H9 (cell line): Measurements from ENCODE around the gene HIP1. TPM values are rescaled to one million over a fixed set of nuclear protein-coding genes. Genes with fewer than 3 reads are reported as not detected.
"Not testable (repeated sequence)": the region's sequence is repeated elsewhere in the genome, so short reads cannot be mapped to it uniquely, and the experiment has no call there.

Experiments
- DNase-seq: peaks from one replicate; pipeline ENCODE4 v3.0.0-alpha.2; 2017
- H2AFZ ChIP-seq: one replicate; pipeline ENCODE4 v1.6.1; 2013; ENCODE audit warnings: mild to moderate bottlenecking, low read length, control low read depth, moderate library complexity
- H2AK5ac ChIP-seq: 2 replicates; pipeline ENCODE4 v1.6.1; 2013; ENCODE audit warnings: low read length, control low read depth, mixed read lengths; ENCODE audit not compliant: insufficient read length
- H2BK120ac ChIP-seq: one replicate; pipeline ENCODE4 v1.6.1; 2013; ENCODE audit warnings: low read depth, mild to moderate bottlenecking, low read length, control low read depth, inconsistent platforms; ENCODE audit not compliant: poor library complexity, severe bottlenecking
- H2BK12ac ChIP-seq: 2 replicates; pipeline ENCODE4 v1.6.1; 2013; ENCODE audit warnings: low read length, control low read depth, mixed read lengths, low read depth; ENCODE audit not compliant: insufficient read length
- H2BK15ac ChIP-seq: 2 replicates; pipeline ENCODE4 v1.6.1; 2013; ENCODE audit warnings: low read depth, low read length, control low read depth
- H2BK20ac ChIP-seq: one replicate; pipeline ENCODE4 v1.6.1; 2013; ENCODE audit warnings: low read depth, mild to moderate bottlenecking, low read length, control low read depth, inconsistent platforms; ENCODE audit not compliant: poor library complexity, severe bottlenecking
- H2BK5ac ChIP-seq: 2 replicates; pipeline ENCODE4 v1.6.1; 2013; ENCODE audit warnings: low read length, control low read depth, mixed read lengths; ENCODE audit not compliant: insufficient read length
- H3K14ac ChIP-seq: 2 replicates; pipeline ENCODE4 v1.6.1; 2013; ENCODE audit warnings: low read length, control low read depth; ENCODE audit not compliant: insufficient read depth
- H3K18ac ChIP-seq: 2 replicates; pipeline ENCODE4 v1.6.1; 2013; ENCODE audit warnings: low read depth, mild to moderate bottlenecking, mixed read lengths, low read length, control low read depth; ENCODE audit not compliant: insufficient read length
- H3K23ac ChIP-seq: 2 replicates; pipeline ENCODE4 v1.6.1; 2013; ENCODE audit warnings: low read length, control low read depth, mixed read lengths, low read depth; ENCODE audit not compliant: insufficient read length
- H3K23me2 ChIP-seq: 2 replicates; pipeline ENCODE4 v1.6.1; 2013; ENCODE audit warnings: low read depth, mild to moderate bottlenecking, mixed read lengths, low read length, control low read depth; ENCODE audit not compliant: insufficient read length, poor library complexity, severe bottlenecking
- H3K27ac ChIP-seq: 2 replicates; pipeline ENCODE4 v1.5.1; 2013; ENCODE audit warnings: low read length, control low read depth, mixed read lengths, low read depth; ENCODE audit not compliant: insufficient read length
- H3K27me3 ChIP-seq: 2 replicates; pipeline ENCODE4 v1.6.1; 2013; ENCODE audit warnings: low read length, control low read depth, inconsistent platforms; ENCODE audit not compliant: insufficient read depth
- H3K4ac ChIP-seq: 2 replicates; pipeline ENCODE4 v1.6.1; 2013; ENCODE audit warnings: low read depth, mild to moderate bottlenecking, control low read depth, inconsistent platforms, low read length, moderate library complexity
- H3K4me1 ChIP-seq: 2 replicates; pipeline ENCODE4 v1.6.1; 2013; ENCODE audit warnings: low read length, control low read depth, inconsistent platforms; ENCODE audit not compliant: insufficient read depth
- H3K4me2 ChIP-seq: 2 replicates; pipeline ENCODE4 v1.6.1; 2013; ENCODE audit warnings: low read length, control low read depth, mixed read lengths; ENCODE audit not compliant: insufficient read length, insufficient read depth
- H3K56ac ChIP-seq: 2 replicates; pipeline ENCODE4 v1.6.1; 2013; ENCODE audit warnings: low read depth, mild to moderate bottlenecking, mixed read lengths, low read length, control low read depth; ENCODE audit not compliant: insufficient read length
- H3K79me1 ChIP-seq: 2 replicates; pipeline ENCODE4 v1.6.1; 2013; ENCODE audit warnings: low read depth, mild to moderate bottlenecking, moderate library complexity, low read length, control low read depth, inconsistent platforms; ENCODE audit not compliant: insufficient read depth, poor library complexity, severe bottlenecking
- H3K79me2 ChIP-seq: 2 replicates; pipeline ENCODE4 v1.6.1; 2013; ENCODE audit warnings: low read length, control low read depth, inconsistent platforms; ENCODE audit not compliant: insufficient read depth
- H3K9ac ChIP-seq: 2 replicates; pipeline ENCODE4 v1.6.1; 2013; ENCODE audit warnings: low read length, control low read depth, mixed read lengths; ENCODE audit not compliant: insufficient read length; ENCODE audit errors: extremely low read depth
- H3K9me3 ChIP-seq: one replicate; pipeline ENCODE4 v1.6.1; 2013; ENCODE audit warnings: low read depth, low read length, inconsistent platforms; ENCODE audit not compliant: control insufficient read depth
- H3T11ph ChIP-seq: one replicate; pipeline ENCODE4 v1.6.1; 2013; ENCODE audit warnings: mild to moderate bottlenecking, low read length, control low read depth, inconsistent platforms
- H4K20me1 ChIP-seq: one replicate; pipeline ENCODE4 v1.6.1; 2013; ENCODE audit not compliant: control insufficient read depth, insufficient read length, insufficient read depth
- H4K5ac ChIP-seq: 2 replicates; pipeline ENCODE4 v1.6.1; 2013; ENCODE audit warnings: low read depth, mild to moderate bottlenecking, mixed read lengths, low read length, control low read depth; ENCODE audit not compliant: insufficient read length
- H4K8ac ChIP-seq: replicated peaks from 2 replicates; pipeline ENCODE4 v1.6.1; 2013; ENCODE audit warnings: low read length, control low read depth, mixed read lengths, low read depth; ENCODE audit not compliant: insufficient read length
- H4K91ac ChIP-seq: 2 replicates; pipeline ENCODE4 v1.6.1; 2013; ENCODE audit warnings: low read depth, mild to moderate bottlenecking, moderate library complexity, mixed read lengths, low read length, control low read depth; ENCODE audit not compliant: insufficient read length
- H3K27ac Mint-ChIP-seq, 3 experiments: 2 replicates in 2 of 3; 3 replicates in 1 of 3; pipeline ENCODE4 v1.8.0; 2020 to 2021; ENCODE audit warnings: mixed read lengths in 3 of 3, mild to moderate bottlenecking in 1 of 3, moderate library complexity in 1 of 3
- H3K27me3 Mint-ChIP-seq: 2 replicates; pipeline ENCODE4 v1.8.0; 2021; ENCODE audit warnings: low read depth, mild to moderate bottlenecking, moderate library complexity, mixed read lengths
- H3K36me3 Mint-ChIP-seq, 3 experiments: 2 replicates in 2 of 3; 3 replicates in 1 of 3; pipeline ENCODE4 v1.8.0; 2020 to 2021; ENCODE audit warnings: low read depth in 3 of 3, mixed read lengths in 3 of 3; ENCODE audit not compliant: insufficient read depth in 1 of 3
- H3K4me1 Mint-ChIP-seq, 2 experiments: 2 replicates each; pipeline ENCODE4 v1.8.0; 2020; ENCODE audit warnings: mixed read lengths in 2 of 2
- H3K4me3 Mint-ChIP-seq, 2 experiments: 2 replicates in 1 of 2; 3 replicates in 1 of 2; pipeline ENCODE4 v1.8.0; 2020 to 2021; ENCODE audit warnings: mild to moderate bottlenecking in 2 of 2, mixed read lengths in 2 of 2, moderate library complexity in 1 of 2
- H3K9me3 Mint-ChIP-seq, 2 experiments: 2 replicates in 1 of 2; 3 replicates in 1 of 2; pipeline ENCODE4 v1.8.0; 2020; ENCODE audit warnings: mild to moderate bottlenecking in 2 of 2, mixed read lengths in 2 of 2, moderate library complexity in 1 of 2
- CTCF ChIP-seq: fragments of 200-600 bp; sonication (generic); conservative IDR thresholded peaks from 3 replicates; pipeline ENCODE4 v1.8.0; 2021; ENCODE audit warnings: antibody characterized with exemption, mild to moderate bottlenecking
- WGBS: extraction: QIAGEN DNeasy Blood & Tissue Kit; methylation state at CpG from one replicate; pipeline ENCODE4 v1.1.7; 2013; ENCODE audit warnings: missing lambda C conversion rate, low lambda C conversion rate, mixed read lengths; ENCODE audit not compliant: insufficient read length; ENCODE audit errors: extremely low coverage; 5-methylcytosine and 5-hydroxymethylcytosine counted together
- total RNA-seq: library from RNA; stranded (reverse); gene quantifications from 2 replicates; pipeline ENCODE4 v1.2.1, GENCODE V29; 2021

Gene HIP1
- total RNA-seq, 1 experiment from 2014 or later: 87.5 TPM

- Histone ChIP-seq H3K79me2 (no peaks in the 10 kb centered on the region), H3K9me3 (no peaks in the 10 kb centered on the region), H3K4me1 (no peaks in the 10 kb centered on the region; the same call in 1 of the 2 replicates), H2BK20ac (no peak overlapping the region), H2BK5ac (no peak overlapping the region), H3K23ac (no peak overlapping the region), H2BK120ac (no peak overlapping the region), H3K4me2 (no peak overlapping the region), H3K18ac (no peak overlapping the region), H3K27me3 (no peaks in the 10 kb centered on the region), H4K91ac (no peak overlapping the region), H3T11ph (no peak overlapping the region), H3K4ac (no peak overlapping the region), H3K9ac (no peak overlapping the region), H2BK15ac (no peak overlapping the region), H4K5ac (no peak overlapping the region), H2AK5ac (no peak overlapping the region), H3K56ac (no peak overlapping the region), H2AFZ (no peak overlapping the region), H4K20me1 (no peaks in the 10 kb centered on the region), H3K27ac (no peak overlapping the region), H3K14ac (no peak overlapping the region), H2BK12ac (no peak overlapping the region), H3K79me1 (no peaks in the 10 kb centered on the region), H4K8ac (no peak overlapping the region), H3K23me2 (no peaks in the 10 kb centered on the region)
- Mint-ChIP-seq H3K4me1 (peaks cover 7 to 10% of the 10 kb centered on the region in 2 experiments), H3K27ac (no peak overlapping the region), H3K4me3 (no peak overlapping the region), H3K9me3 (no peaks in the 10 kb centered on the region; a peak in 1 of 5 replicates), H3K36me3 (no peaks in the 10 kb centered on the region), H3K27me3 (no peaks in the 10 kb centered on the region)
- no peak for TF ChIP-seq CTCF
- no peak for DNase-seq
- WGBS: no CpG with 5 or more reads among the region's 6 CpGs
Observed at GRCh38 chr7:75694638-75695399, 43.9 kb downstream of the HIP1 start.

GRCh38 chr7:75693668-75694067, 45.1 kb downstream of the HIP1 start:
- not testable (repeated sequence) for H3K4me2 ChIP-seq, H4K8ac ChIP-seq, H4K20me1 ChIP-seq, H2AFZ ChIP-seq, H3K27me3 ChIP-seq, H3K23ac ChIP-seq, H3K23me2 ChIP-seq, H2BK5ac ChIP-seq, H2BK120ac ChIP-seq, H2AK5ac ChIP-seq, H3K18ac ChIP-seq, H3K27ac ChIP-seq, H3K79me2 ChIP-seq, H3K9ac ChIP-seq, H3K27ac Mint-ChIP-seq, H2BK15ac ChIP-seq, H3K56ac ChIP-seq, H3K79me1 ChIP-seq, H3K4me3 Mint-ChIP-seq, DNase-seq, H3K36me3 Mint-ChIP-seq, H3K9me3 ChIP-seq, H3K27me3 Mint-ChIP-seq, H3T11ph ChIP-seq, H3K4ac ChIP-seq, H3K4me1 ChIP-seq, H4K5ac ChIP-seq, H4K91ac ChIP-seq, H3K14ac ChIP-seq, H2BK12ac ChIP-seq, H3K9me3 Mint-ChIP-seq, H2BK20ac ChIP-seq
- no CpG with 5 or more reads among the region's 6 CpGs for WGBS
- peaks cover 7 to 14% of the 10 kb centered on the region in 2 experiments for H3K4me1 Mint-ChIP-seq
